WI38 (cell line): ENCODE data around the gene ZCCHC18.
"Not testable (repeated sequence)": the region's sequence is repeated elsewhere in the genome, so short reads cannot be mapped to it uniquely, and the experiment has no call there.

Source experiments
- H3K4me3 ChIP-seq: 2 replicates; pipeline ENCODE4 v1.5.1; 2011; ENCODE audit warnings: low read depth, mild to moderate bottlenecking, control low read depth, low read length
- CTCF ChIP-seq: IDR thresholded peaks from 2 replicates; pipeline ENCODE4 v1.5.1; 2012; ENCODE audit warnings: low read depth, mild to moderate bottlenecking, control low read depth, low read length

Gene ZCCHC18

GRCh38 chrX:104112326-104112951, at the start of gene ZCCHC18:
TSS of gene ZCCHC18 (plus strand) at chrX:104112523. CDS start at chrX:104114112, 1,589 bp downstream.
- peak within 1 kb of the TSS; percentile 60 for H3K4me3 ChIP-seq
- no peak for TF ChIP-seq CTCF

- H3K4me3 ChIP-seq, result not testable (repeated sequence)
Measured at GRCh38 chrX:104062636-104063035, 49.7 kb upstream of the ZCCHC18 start.

GRCh38 chrX:104075778-104076445, 36.4 kb upstream of the ZCCHC18 start, which contains the start of gene TMSB15C:
TSS of gene TMSB15C (minus strand) at chrX:104076236.
- not testable (repeated sequence) for H3K4me3 ChIP-seq

DNA sequence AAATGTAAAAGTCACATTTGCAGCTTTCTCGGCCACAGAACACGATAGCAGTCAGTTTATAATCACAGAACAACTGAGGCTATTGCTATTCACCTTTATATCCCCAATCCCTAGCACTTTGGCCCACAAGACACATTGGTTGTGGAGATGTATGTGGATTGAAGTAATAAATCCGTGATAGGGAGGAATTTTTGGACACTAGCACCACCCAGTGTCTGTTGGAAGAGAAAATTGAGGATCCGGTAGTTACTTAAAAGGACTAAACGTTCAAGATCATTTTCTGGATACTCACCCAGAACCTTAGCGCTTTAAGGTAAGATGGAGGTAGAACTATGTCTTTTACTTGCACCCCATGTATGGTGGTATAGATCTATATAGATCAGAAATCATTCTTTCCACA, 34.5 kb upstream of the ZCCHC18 start:
- H3K4me3 ChIP-seq, result not testable (repeated sequence)

- H3K4me3 ChIP-seq, result no peak overlapping the region
- TF ChIP-seq CTCF, result no peak
Measured at GRCh38 chrX:104084063-104084462, 28.3 kb upstream of the ZCCHC18 start.

DNA sequence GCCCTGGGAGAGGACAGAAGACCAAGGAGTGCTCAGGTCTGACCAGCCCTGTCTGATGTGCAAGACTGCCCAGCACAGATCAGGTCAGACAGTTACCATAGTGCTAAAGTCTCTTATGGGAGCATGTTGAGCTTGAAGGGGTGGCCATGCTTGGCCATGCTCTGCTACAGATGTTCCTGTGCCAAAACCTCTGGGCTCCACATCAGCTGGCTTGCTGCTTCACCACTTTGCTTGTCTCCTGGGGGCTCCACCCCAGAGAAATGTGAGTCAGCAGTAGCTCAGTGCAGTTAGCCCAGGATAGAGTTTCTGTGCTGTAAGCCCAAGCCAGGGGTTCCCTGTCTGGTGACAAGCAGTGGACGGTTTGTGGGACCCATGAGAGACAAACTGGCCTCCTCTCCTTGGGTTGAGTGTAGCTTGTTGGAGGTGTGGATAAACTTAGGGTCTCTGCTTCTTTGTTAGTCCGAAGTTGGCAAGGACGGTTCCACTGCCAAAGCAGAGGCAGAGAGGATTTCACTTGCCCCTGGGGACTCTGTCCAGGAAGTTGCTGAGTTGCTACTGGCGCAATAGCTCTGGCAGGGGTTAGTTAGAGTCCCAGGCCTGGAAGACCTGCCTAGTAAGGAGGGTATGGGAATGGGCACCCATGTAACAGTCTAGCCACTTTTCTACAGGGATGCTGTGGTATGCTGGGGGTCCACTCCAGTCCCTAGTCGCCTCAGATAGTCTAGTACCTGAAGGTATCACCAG, 27.6 kb upstream of the ZCCHC18 start:
- H3K4me3 ChIP-seq, result no peak overlapping the region
- no peak for TF ChIP-seq CTCF

- no peak for TF ChIP-seq CTCF
- H3K4me3 ChIP-seq, result no peak overlapping the region
Measured at GRCh38 chrX:104085477-104085876, 26.8 kb upstream of the ZCCHC18 start.

DNA sequence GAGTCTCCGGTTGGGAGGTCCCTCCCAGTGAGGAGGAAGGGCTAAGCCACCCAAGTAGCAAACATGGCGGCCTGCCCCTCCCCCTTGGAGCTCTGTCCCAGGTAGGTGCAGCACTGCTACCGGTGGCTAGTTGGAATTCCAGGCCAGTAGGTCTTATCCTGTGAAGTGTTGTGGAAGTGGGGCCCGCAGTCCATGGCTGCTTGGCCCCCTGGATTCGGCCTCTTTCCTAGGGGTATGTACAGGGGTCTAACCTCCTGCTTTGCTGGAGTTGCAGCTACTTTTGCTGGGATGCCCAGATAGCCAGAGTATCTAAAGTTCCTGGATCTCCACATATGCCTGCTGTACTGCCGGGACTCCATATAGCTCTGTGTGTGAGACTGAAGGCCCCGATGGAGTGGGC, 26.4 kb upstream of the ZCCHC18 start:
- no peak for TF ChIP-seq CTCF
- H3K4me3 ChIP-seq, result no peak overlapping the region
